22Rv1 (cell line): ENCODE results near the gene KIF7.
"Not testable (repeated sequence)": the region's sequence is repeated elsewhere in the genome, so short reads cannot be mapped to it uniquely, and the experiment has no call there.

Source experiments
- H3K27ac ChIP-seq: fragments of 450-650 bp; 2 replicates; pipeline ENCODE4 v1.5.1; 2017
- ZFX ChIP-seq: fragments of 450-650 bp; IDR thresholded peaks from 2 replicates; pipeline ENCODE4 v1.6.1; 2017; ENCODE audit warnings: antibody characterized with exemption, borderline replicate concordance
- TF ChIP-seq, protein P1 (sequence below): fragments of 450-650 bp; IDR thresholded peaks from 2 replicates; pipeline ENCODE4 v1.5.1; 2017; ENCODE audit warnings: mild to moderate bottlenecking

KIF7 gene

GRCh38 chr15:89599021-89599420, 56.2 kb downstream of the KIF7 start:
- no peak for TF ChIP-seq ZFX
- TF ChIP-seq, protein P1, sequence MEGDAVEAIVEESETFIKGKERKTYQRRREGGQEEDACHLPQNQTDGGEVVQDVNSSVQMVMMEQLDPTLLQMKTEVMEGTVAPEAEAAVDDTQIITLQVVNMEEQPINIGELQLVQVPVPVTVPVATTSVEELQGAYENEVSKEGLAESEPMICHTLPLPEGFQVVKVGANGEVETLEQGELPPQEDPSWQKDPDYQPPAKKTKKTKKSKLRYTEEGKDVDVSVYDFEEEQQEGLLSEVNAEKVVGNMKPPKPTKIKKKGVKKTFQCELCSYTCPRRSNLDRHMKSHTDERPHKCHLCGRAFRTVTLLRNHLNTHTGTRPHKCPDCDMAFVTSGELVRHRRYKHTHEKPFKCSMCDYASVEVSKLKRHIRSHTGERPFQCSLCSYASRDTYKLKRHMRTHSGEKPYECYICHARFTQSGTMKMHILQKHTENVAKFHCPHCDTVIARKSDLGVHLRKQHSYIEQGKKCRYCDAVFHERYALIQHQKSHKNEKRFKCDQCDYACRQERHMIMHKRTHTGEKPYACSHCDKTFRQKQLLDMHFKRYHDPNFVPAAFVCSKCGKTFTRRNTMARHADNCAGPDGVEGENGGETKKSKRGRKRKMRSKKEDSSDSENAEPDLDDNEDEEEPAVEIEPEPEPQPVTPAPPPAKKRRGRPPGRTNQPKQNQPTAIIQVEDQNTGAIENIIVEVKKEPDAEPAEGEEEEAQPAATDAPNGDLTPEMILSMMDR = no peak

DNA sequence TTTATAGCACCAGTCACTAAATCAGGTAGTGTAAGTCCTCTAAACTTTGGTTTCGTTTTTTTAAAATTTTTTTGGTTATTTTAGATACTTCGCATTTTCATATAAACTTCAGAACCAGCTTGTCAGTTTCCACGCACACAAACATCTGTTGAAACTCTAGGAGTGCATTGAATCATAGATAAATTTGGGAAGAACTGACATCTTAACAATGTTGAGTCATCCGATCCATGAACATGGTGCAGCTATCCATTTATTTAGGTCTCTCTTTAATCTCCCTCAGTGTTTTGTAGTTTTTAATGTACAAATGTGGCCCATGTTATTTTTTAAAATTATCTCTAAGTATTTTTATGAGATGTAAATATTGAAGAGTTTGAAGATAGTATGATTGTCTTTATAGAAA, 62.2 kb downstream of the KIF7 start:
- H3K27ac ChIP-seq = no peak overlapping the region
- no peak for TF ChIP-seq ZFX
- TF ChIP-seq, protein P1 = no peak

More at GRCh38 chr15:89599021-89599420, 56.2 kb downstream of the KIF7 start:
- no peak overlapping the region for H3K27ac ChIP-seq

DNA sequence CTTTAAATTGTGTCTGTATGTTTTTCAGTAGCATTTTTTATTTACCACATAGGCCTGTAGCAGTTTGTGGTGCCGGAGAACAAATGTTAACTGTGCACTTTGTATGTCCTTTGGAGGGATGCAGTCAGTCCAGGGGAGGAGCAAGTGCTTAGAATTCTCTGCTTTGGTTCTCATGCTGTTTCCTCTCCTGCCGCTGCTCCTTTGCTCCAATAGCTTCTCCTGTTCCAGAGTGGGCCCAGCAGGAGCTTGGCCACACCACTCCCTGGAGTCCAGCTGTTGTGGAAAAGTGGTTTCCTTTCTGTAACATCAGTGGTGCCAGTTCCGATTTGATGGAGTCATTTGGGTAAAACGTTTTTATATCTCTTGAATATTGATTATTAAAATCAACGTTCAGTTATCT, 63.4 kb downstream of the KIF7 start:
- TF ChIP-seq, protein P1 = no peak
- no peak for TF ChIP-seq ZFX
- no peak overlapping the region for H3K27ac ChIP-seq

DNA sequence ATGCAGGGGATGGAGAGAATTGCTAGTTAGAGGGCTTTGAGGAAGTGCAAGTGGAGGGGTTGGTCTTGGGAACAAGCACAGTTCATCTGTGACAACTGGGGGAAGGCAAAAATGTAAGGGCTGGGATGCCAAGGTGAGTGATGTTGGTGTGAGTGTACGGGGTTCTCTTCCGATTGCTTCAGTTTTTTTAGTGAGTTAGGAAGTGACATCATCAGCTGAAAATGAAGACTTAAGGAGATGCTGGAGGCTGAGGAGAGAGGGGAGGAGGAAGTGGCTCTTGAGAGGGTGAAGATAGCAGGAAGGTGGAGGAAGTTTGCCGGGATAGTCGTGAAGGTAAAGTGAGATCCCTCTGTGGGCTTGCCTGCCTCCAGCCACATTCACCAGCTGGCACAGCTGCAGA, 67.3 kb downstream of the KIF7 start:
- no peak overlapping the region for H3K27ac ChIP-seq

GRCh38 chr15:89586651-89587050, 68.6 kb downstream of the KIF7 start:
- H3K27ac ChIP-seq = no peak overlapping the region
- no peak for TF ChIP-seq ZFX
- TF ChIP-seq, protein P1 = no peak

More for the DNA sequence above, 67.3 kb downstream of the KIF7 start:
- TF ChIP-seq ZFX = no peak
- TF ChIP-seq, protein P1 = no peak

GRCh38 chr15:89580747-89581146, 74.5 kb downstream of the KIF7 start:
- H3K27ac ChIP-seq = not testable (repeated sequence)

DNA sequence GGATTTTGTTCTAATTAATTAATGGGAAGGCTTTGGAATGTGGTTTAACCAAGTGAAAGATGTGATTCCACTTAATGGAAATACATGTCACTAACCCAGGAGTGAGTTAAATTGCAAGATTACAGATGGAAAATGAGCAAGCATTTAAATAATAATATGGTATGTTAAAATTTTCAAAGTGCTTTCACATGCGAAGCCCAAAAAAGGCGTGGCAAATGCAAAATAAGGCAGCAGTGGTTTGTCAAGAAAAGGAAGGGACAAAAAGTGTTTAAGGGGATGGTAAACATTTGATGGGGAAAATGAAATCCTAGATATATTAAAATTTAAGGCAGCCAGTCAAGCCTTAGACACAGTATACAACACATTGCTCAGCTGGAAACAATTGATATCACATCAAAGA, 77.1 kb downstream of the KIF7 start:
- no peak overlapping the region for H3K27ac ChIP-seq

More for the DNA sequence above, 77.1 kb downstream of the KIF7 start:
- TF ChIP-seq, protein P1 = no peak
- no peak for TF ChIP-seq ZFX
